ENCODE measurements around the gene ADGRB3.
"Not testable (repeated sequence)": the region's sequence is repeated elsewhere in the genome, so short reads cannot be mapped to it uniquely, and the experiment has no call there.

Gene ADGRB3

DNA sequence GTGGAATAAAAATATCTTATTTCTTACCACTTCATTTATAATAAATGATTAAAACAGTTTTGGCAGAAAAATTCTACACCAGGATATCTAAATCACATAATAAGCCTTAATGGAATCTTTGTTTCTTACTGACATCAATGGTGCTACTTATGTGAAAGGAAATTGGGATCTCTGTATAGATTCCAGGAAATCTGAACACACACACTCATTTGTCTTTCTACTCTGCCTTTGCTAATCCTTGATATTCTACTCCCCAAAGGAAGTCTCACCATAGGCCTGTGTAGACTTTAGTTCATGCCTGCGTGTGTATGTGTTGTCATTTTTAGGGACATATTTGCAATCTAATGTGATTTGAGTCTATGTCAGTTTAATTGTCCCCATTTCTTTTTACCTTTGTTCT lies 7.9 kb downstream of the ADGRB3 start:
- in situ Hi-C loops (cut with MboI; ENCODE audit: low sequenced_read_pairs), result no loop called here

DNA sequence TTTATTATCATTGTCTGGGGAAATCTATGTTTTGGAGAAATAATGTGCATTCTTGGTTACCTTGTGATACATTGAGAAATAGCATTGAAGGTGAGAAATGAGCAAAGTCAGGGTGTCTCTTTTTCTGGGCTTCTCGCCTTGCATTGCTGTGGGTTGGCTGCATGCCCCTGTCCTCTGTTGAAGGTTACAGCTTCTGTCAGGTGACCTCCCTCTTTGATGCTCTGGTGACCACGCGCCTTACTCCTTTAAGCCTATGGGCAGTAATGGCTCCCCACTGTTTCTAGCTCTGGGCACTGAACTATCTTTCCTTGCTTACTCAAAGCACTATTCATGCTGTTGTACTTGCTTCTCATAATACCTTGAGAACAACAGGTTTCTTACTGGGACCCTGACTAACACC lies 14.6 kb downstream of the ADGRB3 start:
- in situ Hi-C loops (cut with MboI; ENCODE audit: low sequenced_read_pairs), result no loop called here

DNA sequence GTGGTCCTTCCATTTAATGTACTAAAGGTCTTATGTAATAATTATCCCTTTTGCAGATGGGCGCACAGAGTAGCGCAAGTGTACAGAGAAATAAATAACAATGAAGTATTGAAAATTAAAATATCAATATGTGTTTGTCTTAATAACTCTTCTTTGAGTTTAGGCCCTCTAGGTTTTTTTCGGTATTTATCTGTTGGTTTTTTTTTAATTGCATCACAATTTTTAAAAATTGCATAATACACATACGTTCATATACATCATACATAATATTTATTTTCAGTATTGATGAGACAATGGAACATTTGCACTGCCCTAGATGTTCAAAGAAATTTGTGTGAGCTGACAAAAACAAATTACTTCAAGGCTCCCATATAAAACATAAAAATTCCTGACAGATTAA lies 15.1 kb downstream of the ADGRB3 start:
- in situ Hi-C loops (cut with MboI; ENCODE audit: low sequenced_read_pairs), result no loop called here

DNA sequence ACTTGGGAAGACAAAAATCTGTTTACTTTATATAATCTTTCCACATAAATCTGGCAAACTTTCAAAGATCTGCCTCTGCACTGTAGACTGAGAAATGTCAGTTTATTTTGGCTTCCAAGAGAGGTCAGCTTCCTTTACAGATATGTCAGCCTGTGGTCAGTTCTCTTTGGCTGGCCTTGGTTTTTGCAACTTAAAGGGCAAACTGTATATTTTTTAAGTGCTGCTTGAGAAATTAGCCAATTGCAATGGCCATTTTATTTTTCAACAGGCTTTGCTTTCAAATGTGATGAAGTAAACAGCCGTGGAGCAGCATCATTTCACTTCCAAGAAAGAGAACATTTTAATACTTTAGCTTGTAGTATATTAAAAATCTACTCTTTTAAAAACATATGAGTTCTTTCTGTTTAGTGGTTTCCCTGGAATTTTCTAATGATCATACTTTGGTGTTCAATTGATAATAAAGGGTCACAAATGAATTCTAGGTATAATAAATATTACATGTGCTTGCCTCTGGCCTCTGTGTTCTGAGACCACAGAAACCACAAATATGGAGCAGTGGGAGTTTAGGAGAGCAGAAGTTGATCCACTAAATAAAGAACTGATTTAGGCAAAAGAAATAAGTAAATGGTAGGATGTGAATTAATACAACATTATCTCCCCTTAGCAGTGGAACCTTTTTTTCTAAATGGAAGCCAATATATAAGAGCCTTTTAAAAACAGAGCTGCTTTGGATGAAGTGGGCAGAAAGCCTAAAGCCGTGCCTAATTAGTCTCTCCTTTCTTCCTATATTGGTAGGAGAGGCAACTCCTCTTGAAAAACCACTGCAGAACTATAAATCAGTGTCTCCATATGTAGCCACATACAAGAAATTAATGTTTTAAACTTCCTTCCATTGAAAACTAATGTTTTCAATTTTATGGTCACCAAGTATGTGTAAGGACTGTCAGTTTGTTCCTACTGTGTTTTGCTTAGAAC lies 16.2 kb downstream of the ADGRB3 start:
- in situ Hi-C loops (cut with MboI; ENCODE audit: low sequenced_read_pairs), result no loop called here

DNA sequence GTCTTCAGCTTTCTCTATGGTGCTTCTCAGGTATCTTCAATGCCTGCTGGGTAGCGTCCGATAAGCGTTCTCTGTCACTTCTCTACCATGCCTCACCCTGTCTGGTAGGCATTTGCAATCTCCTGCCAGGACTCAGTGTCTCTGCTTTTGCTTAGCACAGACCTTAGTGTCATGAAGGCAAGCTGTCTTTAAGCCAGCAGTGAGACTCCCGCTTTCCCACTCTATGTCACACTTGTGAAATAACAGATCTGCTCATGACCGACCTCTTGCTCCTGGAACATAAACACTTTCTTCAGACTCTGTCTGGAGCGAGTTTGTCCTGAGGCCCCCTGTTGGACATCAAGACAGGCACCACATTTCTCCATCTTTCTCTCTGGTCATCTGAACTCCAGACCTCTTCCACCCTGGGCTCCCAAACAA lies 17.0 kb downstream of the ADGRB3 start:
- in situ Hi-C loops (cut with MboI; ENCODE audit: low sequenced_read_pairs), result no loop called here

DNA sequence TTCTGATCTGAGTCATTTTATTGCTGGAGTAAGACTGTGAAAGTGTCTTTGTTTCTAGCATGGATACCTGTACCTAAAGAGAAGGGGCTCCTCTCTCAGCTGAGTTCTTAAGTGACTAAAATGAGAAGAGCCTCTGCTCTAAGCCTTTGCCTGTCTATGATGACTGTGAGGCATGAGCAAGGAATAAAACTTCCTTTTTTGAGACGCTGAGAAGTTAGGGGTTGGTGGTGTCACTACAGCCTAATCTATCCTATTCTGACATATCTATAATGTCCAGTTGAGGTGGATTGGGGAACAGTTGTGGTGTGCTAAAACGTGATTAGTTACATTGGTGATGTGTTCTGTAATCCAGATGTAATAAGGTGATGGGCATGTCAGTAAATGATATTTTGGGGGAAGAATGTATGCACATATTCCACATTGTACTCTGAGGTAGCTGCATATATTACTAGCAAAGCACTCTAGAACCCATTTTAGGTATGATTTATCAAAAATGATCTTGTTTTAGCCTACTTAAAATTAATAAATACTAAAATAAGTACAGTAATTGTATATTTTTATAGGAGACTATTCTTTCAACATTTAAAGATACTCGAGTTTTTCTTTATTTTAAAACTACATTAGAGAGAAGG lies 18.1 kb downstream of the ADGRB3 start:
- in situ Hi-C loops (cut with MboI; ENCODE audit: low sequenced_read_pairs), result no loop called here

DNA sequence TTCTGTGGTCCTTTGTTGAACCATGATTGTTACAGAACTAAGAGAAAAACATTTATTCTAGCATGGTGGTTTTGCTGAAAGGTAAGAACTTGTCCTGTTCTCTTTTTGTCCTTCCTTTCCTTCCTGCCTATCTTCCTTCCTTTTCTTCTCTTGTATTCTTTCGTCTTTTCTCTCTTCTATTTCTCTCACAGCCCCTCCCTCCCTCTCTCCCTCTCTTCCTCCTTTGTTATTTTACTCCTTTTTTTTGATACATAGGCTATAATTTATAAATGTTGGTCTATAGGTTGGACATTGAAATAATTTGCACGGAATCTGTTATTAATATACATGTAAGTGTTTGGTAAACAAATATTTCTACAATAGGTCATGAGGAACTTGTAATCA lies 18.6 kb downstream of the ADGRB3 start:
- in situ Hi-C loops (cut with MboI; ENCODE audit: low sequenced_read_pairs), result no loop called here

DNA sequence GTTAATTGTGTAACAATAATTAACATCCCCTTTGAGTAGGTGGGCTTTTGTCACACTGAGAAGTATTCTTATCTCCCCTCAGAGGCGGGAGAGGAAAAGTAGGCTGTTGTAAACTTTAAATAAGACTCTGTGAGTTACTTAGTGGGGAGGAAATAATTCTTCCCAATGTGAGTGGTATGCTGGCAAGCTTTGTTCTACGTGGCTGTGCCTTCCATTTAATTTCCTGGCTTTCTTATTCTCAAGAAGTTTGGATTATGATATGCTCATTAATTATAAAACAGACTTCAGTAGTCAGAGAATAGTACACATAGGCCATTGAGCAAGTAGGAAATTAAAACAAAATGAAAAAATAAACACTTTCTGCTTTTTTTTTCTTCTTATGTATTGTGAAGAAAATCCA lies 19.1 kb downstream of the ADGRB3 start:
- in situ Hi-C loops (cut with MboI; ENCODE audit: low sequenced_read_pairs), result no loop called here

DNA sequence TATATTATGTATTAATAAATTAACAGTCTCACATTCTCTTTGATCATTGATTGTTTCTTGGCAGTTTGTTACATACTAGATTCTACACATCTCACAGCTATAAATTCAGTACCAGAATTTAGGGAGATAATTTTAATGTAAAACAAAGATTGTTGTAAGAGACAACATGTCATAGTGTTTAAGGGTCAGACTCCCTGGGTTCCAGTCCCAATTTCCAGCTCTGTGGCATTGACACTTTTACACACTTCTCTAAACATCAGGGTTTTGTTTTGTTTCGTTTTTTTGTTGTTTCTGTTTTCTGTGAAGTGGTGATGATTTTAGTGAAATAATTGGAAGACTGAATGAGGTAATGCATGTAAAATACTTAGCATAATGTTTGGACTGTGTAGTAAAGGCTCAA lies 19.9 kb downstream of the ADGRB3 start:
- in situ Hi-C loops (cut with MboI; ENCODE audit: low sequenced_read_pairs), result no loop called here

DNA sequence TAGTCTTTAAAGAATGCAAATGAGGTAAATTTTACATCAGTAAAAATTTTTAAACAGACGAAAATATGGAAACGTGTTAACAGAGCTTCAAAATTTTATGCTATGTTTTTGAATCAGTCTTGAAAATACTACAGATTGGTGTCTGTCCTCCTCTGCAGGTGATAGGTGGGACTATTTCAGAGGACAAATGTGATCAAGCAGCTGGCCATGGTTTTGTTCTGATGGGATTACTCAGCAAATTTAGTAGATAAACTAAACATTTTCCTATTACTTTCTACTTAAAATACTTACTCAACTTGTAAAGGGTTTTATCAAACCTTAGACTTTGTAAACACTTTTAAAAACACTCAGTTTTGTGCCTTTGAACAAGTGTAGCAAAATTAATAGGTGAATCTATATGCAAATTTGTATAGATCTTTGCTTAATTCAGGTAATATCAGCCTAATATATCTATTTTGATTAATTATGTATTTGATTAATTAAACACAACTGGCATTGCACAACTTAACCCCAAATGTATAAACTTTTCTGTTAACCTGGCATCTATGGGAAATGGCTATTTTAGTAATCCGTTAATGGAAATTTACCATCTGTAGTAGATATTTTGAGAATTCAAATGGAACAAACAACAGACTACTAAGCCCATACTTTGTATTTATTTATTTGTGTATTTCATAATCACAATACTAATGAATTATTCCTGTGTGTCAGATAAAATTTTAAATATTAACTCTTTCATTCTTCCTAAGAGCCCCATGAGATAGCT lies 22.5 kb downstream of the ADGRB3 start:
- in situ Hi-C loops (cut with MboI; ENCODE audit: low sequenced_read_pairs), result no loop called here

DNA sequence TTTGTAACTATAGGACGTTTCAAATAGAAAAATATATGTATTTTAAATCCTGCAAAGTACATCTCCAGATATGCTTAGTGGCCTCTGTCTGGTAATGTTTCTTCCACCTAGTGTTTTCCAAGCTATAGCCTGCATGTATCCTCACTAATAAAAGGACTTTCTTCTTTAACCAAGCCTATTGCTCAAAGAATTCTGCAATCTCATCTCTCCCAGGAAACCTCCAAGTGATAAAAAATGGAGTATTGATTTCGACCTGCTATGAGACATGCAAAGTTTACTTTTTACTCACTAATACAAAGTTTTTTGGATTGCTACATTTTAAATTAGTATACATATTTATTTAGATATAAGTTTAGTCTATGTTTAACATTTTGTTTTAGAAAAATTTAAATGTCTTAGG lies 23.3 kb downstream of the ADGRB3 start:
- in situ Hi-C loops (cut with MboI; ENCODE audit: low sequenced_read_pairs), result no loop called here

DNA sequence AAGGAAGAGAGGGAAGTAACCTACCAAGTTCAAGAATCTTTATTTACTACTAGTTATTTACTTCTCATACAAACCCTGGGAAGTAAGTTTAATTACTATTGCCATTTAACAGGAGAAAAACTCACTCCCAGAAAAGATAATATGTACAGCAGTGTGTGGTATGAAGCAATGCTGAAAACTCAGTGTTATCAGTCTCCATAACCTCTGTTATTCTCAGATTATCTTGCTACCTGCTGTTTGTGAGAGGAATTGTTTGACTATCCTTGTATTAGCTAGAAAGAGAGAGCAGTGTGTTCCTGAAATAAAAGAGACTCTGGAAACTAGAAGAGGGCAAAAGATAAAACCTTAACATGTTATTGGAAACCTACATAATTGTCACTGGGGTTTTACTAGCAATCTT lies 38.2 kb downstream of the ADGRB3 start:
- in situ Hi-C loops (cut with MboI; ENCODE audit: low sequenced_read_pairs), result no loop called here

DNA sequence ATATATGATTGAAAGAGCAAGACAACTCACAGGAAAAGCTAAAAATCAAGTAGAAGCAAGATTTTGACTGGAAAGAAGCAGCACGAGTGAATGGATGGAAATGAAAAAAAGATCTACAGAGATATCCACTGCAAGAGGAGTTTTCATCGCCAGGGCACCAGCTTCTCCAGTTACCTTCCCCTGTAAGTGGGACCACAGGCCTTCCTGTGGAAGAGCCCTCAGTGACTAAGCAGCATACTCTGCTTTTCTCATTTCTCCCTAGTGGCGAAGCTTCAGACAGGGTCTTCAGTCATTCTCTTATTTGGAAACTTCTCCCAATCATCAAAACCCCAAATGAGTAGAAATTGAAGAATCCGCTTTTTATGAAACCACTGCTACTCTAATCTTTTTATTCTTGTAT lies 40.5 kb downstream of the ADGRB3 start:
- in situ Hi-C loops (cut with MboI; ENCODE audit: low sequenced_read_pairs), result no loop called here

DNA sequence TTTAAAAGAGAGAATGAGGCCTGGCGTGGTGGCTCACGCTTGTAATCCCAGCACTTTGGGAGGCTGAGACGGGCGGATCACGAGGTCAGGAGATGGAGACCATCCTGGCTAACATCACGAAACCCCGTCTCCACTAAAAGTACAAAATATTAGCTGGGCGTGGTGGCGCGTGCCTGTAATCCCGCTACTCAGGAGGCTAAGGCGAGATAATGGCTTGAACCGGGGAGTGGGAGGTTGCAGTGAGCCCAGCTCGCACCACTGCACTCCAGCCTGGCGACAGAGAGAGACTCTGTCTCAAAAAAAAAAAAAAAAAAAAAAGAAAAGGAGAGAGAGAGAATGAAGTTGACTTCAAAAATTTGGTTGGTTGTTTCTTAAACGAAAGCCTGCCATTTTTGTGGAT lies 41.0 kb downstream of the ADGRB3 start:
- in situ Hi-C loops (cut with MboI; ENCODE audit: low sequenced_read_pairs), result not testable (repeated sequence)

DNA sequence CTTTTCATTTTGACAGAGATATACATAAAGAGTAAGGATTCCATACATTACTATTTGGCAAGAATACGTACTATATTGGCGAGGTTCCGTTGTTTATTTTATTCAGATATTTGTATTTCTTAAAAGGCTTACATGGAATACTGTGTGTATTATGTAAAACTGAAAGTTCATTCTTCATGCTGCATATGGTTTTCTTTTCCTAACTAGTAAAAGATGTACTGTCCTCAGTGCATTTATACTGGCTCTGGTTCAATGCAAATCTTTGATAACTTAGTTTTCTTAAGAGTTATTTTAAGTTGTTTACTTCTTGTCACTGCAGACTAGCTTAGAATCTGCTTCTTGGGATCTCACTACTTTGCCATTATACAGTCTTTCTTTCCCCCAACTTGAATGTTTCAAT lies 42.0 kb downstream of the ADGRB3 start:
- in situ Hi-C loops (cut with MboI; ENCODE audit: low sequenced_read_pairs), result no loop called here

DNA sequence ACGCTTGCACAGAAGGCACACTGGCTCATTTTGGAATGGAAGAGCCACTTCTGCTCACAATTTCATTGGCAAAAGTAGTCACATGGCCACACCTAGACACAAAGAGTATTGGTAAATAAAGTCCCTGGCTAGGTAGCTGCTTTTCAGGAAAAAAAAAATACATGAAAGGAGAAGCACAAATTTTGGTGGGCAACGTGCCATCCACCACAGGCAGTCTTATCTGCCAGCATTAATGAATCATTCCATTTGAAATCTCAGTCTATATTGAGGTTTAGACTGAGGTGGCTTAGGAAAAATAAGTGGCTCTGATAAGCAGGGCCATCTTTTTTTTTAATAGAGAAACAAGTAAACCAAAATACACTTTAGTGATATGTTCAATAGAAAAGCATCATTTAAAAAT lies 44.3 kb downstream of the ADGRB3 start:
- in situ Hi-C loops (cut with MboI; ENCODE audit: low sequenced_read_pairs), result no loop called here

DNA sequence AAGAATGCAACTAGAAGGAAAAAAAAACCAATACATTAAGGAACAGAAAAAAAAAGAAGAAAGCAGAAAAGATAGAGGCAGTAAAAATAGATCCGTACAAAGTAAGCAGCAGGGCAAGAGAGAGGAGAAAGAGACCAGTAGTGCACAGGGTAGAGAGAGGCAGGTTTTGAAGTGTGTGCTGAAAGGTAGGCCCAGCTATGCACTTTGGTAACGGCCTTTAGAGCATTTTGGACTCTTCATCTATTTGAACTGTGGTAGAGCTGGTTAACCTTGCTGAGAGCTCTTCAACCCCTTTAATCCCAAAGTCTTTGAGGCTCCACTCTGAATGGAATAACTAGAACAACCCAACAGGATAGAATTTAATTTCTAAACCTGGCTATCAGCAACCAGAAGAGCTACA lies 45.2 kb downstream of the ADGRB3 start:
- in situ Hi-C loops (cut with MboI; ENCODE audit: low sequenced_read_pairs), result no loop called here

DNA sequence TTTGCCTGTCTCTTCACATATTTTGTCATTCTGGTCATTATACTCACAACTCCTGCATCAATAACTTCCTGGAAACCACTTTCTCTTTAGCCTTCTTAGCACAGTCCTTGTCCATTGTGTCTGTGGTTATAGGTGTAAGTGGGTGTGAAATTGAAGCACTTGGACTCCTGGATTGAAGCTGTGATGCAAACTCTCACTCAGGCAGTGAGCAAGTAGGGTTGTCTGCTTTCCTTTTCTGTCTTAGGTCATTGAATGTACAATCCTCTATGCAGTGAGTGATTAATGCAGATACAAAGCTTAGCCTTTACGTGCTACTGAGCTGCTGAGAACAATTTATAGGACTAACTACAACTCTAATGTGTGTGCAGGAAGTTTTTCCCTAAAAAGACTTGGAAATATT lies 54.8 kb downstream of the ADGRB3 start:
- in situ Hi-C loops (cut with MboI; ENCODE audit: low sequenced_read_pairs), result no loop called here

DNA sequence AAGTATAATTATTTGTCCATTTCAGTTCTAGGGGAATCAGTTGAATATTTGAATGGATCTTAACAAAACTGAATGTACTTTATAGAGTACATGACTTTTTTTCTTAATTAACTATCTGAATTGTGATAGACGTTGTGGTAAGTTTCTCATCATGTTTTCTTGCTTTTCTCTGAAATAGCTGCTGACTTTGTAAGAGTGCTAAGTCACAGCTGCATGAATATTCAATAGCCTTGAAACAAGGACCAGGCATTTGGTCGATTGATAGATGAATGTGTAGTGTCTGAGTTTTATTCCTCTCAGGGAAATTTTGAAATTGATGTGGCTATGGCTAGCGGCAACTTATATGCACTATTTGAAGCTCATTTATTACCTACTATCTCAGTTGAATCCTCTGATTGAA lies 56.0 kb downstream of the ADGRB3 start:
- in situ Hi-C loops (cut with MboI; ENCODE audit: low sequenced_read_pairs), result no loop called here

DNA sequence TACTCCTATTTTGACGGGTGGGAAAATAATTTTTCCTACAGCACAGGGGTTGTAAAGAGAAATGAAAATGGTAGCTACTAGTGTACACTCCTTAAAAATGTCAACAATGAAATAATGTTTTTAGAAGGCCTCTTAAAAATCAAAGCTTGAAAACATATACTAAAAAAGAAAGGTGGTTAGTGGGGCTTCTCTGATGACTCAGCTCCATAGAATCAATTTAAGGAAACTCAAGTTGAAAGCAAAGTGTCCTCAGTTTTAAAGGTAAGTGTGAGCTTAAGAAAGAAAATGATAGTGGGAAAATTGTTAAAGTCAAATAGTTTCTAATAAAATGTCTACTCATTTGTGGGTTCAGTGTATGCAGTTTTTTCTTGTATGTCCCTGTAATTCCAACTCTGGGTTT lies 58.2 kb downstream of the ADGRB3 start:
- in situ Hi-C loops (cut with MboI; ENCODE audit: low sequenced_read_pairs), result no loop called here

DNA sequence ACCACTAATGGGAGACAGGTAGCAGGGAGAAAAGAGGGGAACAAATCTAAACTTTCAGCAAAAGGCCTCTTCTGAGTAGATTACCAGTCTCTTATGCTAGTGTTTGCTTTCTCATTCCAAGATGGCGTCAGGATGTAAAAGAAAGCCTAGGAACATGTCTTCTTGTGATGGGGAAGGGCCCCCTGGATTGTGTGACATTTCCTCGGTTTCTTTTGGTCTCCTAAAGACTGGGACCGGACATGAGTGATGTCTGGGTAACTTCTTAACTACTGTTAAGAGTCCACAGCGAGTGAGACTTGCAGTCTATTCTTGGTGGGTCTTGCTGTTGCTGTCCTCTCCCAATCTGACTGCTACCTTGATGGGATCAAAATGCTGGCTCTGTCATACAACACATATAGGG lies 60.3 kb downstream of the ADGRB3 start:
- in situ Hi-C loops (cut with MboI; ENCODE audit: low sequenced_read_pairs), result no loop called here

DNA sequence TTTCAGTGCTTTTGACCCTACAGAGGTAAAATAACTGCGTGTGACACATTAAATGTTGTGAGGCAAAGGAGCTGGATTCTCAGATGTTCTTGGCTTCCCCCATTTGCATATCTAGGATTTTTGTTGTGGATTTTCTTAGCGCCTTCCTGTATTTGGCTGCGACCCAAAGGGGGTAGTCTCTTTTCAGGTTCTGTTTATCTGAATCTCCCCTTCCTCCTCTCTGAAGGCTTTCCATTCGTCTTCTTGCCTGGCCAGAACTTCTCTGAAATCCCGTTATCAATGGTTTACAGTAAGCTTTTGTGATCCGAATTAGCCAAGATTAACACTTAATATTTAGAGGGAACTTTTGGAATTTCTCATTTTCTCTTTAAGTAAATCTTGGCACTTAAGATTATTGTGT lies 60.8 kb downstream of the ADGRB3 start:
- in situ Hi-C loops (cut with MboI; ENCODE audit: low sequenced_read_pairs), result no loop called here
